K562 (cell line): ENCODE measurements around the gene KLHL35. TPM values are rescaled to one million over a fixed set of nuclear protein-coding genes. Genes with fewer than 3 reads are reported as not detected.

Experiments
- ATF1 ChIP-seq, 2 experiments: fragments of 450-650 bp in 1 of 2; IDR thresholded peaks; 2 replicates each; pipeline ENCODE4 v1.6.1; 2016; ENCODE audit warnings: missing compliant biosample characterization in 1 of 2, missing genetic modification characterization in 1 of 2
- CHD2 ChIP-seq: IDR thresholded peaks from 2 replicates; pipeline ENCODE4 v1.6.1; 2011; ENCODE audit warnings: low read depth, low read length
- CSDE1 ChIP-seq, 2 experiments: fragments of 450-650 bp; IDR thresholded peaks; 2 replicates each; pipeline ENCODE4 v1.6.1; 2016; ENCODE audit warnings: mild to moderate bottlenecking in 1 of 2
- ESRRB ChIP-seq: fragments of 250-450 bp; sonication (Bioruptor Pico); IDR thresholded peaks from 2 replicates; pipeline ENCODE4 v1.5.0; 2020; ENCODE audit warnings: mild to moderate bottlenecking, moderate library complexity, borderline replicate concordance
- HMG20A ChIP-seq: fragments of 450-650 bp; formaldehyde crosslinking; conservative IDR thresholded peaks from 2 replicates; pipeline ENCODE4 v1.4.0; 2020; ENCODE audit warnings: mild to moderate bottlenecking, mixed read lengths
- IRF2 ChIP-seq: sonication (generic); formaldehyde crosslinking; IDR thresholded peaks from 2 replicates; pipeline ENCODE4 v1.8.1; 2022; ENCODE audit warnings: mild to moderate bottlenecking, missing genetic modification reagents
- KAT8 ChIP-seq: fragments of 450-650 bp; IDR thresholded peaks from 2 replicates; pipeline ENCODE4 v1.6.1; 2016; ENCODE audit warnings: low read depth, mild to moderate bottlenecking
- KDM1A ChIP-seq, 2 experiments: fragments of 450-650 bp; IDR thresholded peaks; 2 replicates each; pipeline ENCODE4 v1.6.1; 2016; ENCODE audit warnings: mild to moderate bottlenecking in 2 of 2
- MCM3 ChIP-seq: fragments of 450-650 bp; IDR thresholded peaks from 2 replicates; pipeline ENCODE4 v1.6.1; 2016
- MTF1 ChIP-seq: fragments of 250-450 bp; sonication (Bioruptor Pico); IDR thresholded peaks from 2 replicates; pipeline ENCODE4 v1.9.0; 2021; ENCODE audit warnings: moderate library complexity, mild to moderate bottlenecking, inconsistent platforms, borderline replicate concordance
- MXI1 ChIP-seq: IDR thresholded peaks from 2 replicates; pipeline ENCODE4 v1.6.1; 2011; ENCODE audit warnings: low read depth, mild to moderate bottlenecking, improper control_type of control experiment, low read length
- PCBP2 ChIP-seq: fragments of 200-400 bp; formaldehyde crosslinking; IDR thresholded peaks from 2 replicates; pipeline ENCODE4 v1.6.1; 2018; ENCODE audit warnings: low read length, low read depth, mild to moderate bottlenecking, moderate library complexity; ENCODE audit not compliant: poor library complexity, severe bottlenecking
- PHB2 ChIP-seq: fragments of 450-650 bp; IDR thresholded peaks from 2 replicates; pipeline ENCODE4 v1.6.1; 2017; ENCODE audit warnings: low read depth
- PML ChIP-seq: IDR thresholded peaks from 2 replicates; pipeline ENCODE4 v1.6.1; 2012; ENCODE audit warnings: low read length, inconsistent platforms
- POLR2AphosphoS2 ChIP-seq: IDR thresholded peaks from 2 replicates; pipeline ENCODE4 v1.6.1; 2012; ENCODE audit warnings: low read length, improper control_type of control experiment
- POLR3A ChIP-seq: IDR thresholded peaks from 2 replicates; pipeline ENCODE4 v1.6.1; 2011; ENCODE audit warnings: borderline replicate concordance, mild to moderate bottlenecking, moderate library complexity; ENCODE audit not compliant: insufficient read length, insufficient read depth; ENCODE audit errors: extremely low read depth
- PTTG1 ChIP-seq: fragments of 450-650 bp; IDR thresholded peaks from 2 replicates; pipeline ENCODE4 v1.6.1; 2016; ENCODE audit warnings: low read depth, mild to moderate bottlenecking, missing genetic modification characterization, missing compliant biosample characterization
- PURB ChIP-seq: sonication (generic); formaldehyde crosslinking; IDR thresholded peaks from 2 replicates; pipeline ENCODE4 v1.9.0; 2021; ENCODE audit warnings: low read depth, mild to moderate bottlenecking, missing genetic modification reagents
- SAP30 ChIP-seq: fragments of 200-600 bp; sonication (generic); IDR thresholded peaks from 2 replicates; pipeline ENCODE4 v1.6.1; 2012; ENCODE audit warnings: borderline replicate concordance, low read depth, mild to moderate bottlenecking, moderate library complexity, low read length, control low read depth, inconsistent platforms; ENCODE audit not compliant: insufficient read depth, poor library complexity, severe bottlenecking
- SREBF2 ChIP-seq: sonication (generic); formaldehyde crosslinking; IDR thresholded peaks from 2 replicates; pipeline ENCODE4 v1.4.0; 2020; ENCODE audit warnings: mild to moderate bottlenecking, missing genetic modification reagents
- STAG1 ChIP-seq: sonication (generic); formaldehyde crosslinking; IDR thresholded peaks from 2 replicates; pipeline ENCODE4 v1.5.0; 2020; ENCODE audit warnings: missing genetic modification reagents, borderline replicate concordance
- TEAD4 ChIP-seq, 2 experiments: sonication (generic) in 1 of 2; formaldehyde crosslinking in 1 of 2; IDR thresholded peaks; 2 replicates each; pipeline versions ENCODE4 v1.6.1 to v1.8.0; 2012 to 2022; ENCODE audit warnings: borderline replicate concordance in 1 of 2, inconsistent platforms in 1 of 2, low read length in 1 of 2, mild to moderate bottlenecking in 1 of 2, missing genetic modification reagents in 1 of 2
- USF2 ChIP-seq: sonication (generic); formaldehyde crosslinking; IDR thresholded peaks from 2 replicates; pipeline ENCODE4 v1.5.0; 2020; ENCODE audit warnings: missing genetic modification reagents
- ZBTB7A ChIP-seq: IDR thresholded peaks from 2 replicates; pipeline ENCODE4 v1.6.1; 2011; ENCODE audit warnings: low read depth, mild to moderate bottlenecking, low read length, moderate library complexity, borderline replicate concordance; ENCODE audit not compliant: control insufficient read depth
- ZHX1 ChIP-seq: fragments of 150-350 bp; conservative IDR thresholded peaks from 2 replicates; pipeline ENCODE4 v1.6.1; 2014; ENCODE audit warnings: low read length
- ZNF140 ChIP-seq: fragments of 250-450 bp; sonication (Bioruptor Pico); IDR thresholded peaks from 2 replicates; pipeline ENCODE4 v1.8.0; 2021; ENCODE audit warnings: moderate library complexity, mild to moderate bottlenecking, inconsistent platforms
- ZNF217 ChIP-seq: sonication (generic); formaldehyde crosslinking; IDR thresholded peaks from 2 replicates; pipeline ENCODE4 v1.8.0; 2022; ENCODE audit warnings: mild to moderate bottlenecking, missing genetic modification reagents
- polyA plus RNA-seq, 8 experiments: library from polyadenylated mRNA; depleted of rRNA in 4 of 8; stranded (reverse) in 5 of 8; unstranded in 3 of 8; fragments of >200 nt; fragmentation: Nextera tagmentation in 2 of 8; fragmentation: Illumina TruSeq in 1 of 8; extraction: Ambion mirVana in 2 of 8; extraction: Trizol in 1 of 8; gene quantifications; 2 replicates each; pipeline versions ENCODE4 v1.2.1 to v1.2.3, GENCODE V29; 2011 to 2014; ENCODE audit warnings: inconsistent platforms in 1 of 8, missing spikeins in 1 of 8
- total RNA-seq, 7 experiments: library from RNA; depleted of rRNA in 6 of 7; stranded (reverse); fragments of >200 nt in 6 of 7; fragmentation: Illumina TruSeq in 2 of 7; extraction: Trizol in 2 of 7; gene quantifications; 2 replicates each; pipeline versions ENCODE4 v1.2.1 to v1.2.3, GENCODE V29; 2011 to 2021; ENCODE audit warnings: low replicate concordance in 1 of 7

Gene KLHL35
- total and polyA plus RNA-seq, 9 of the 15 experiments (the other 6 are each of a cell fraction or from before 2014, with no cell fraction given) = not detected

GRCh38 chr11:75406338-75406777, 26.6 kb downstream of the KLHL35 start (continued):
- TF ChIP-seq IRF2 (CRISPR knock-in tag) = no peak
- TF ChIP-seq ZNF140 (CRISPR knock-in tag) = no peak
- TF ChIP-seq ZNF217 (CRISPR knock-in tag) = no peak
- no peak for TF ChIP-seq MXI1
- peak; percentile 97 for TF ChIP-seq TEAD4 (IDR thresholded peaks at IDR 0.05; ENCODE audit: low read length)
- no peak for TF ChIP-seq TEAD4 (CRISPR knock-in tag; IDR thresholded peaks at IDR 0.05; ENCODE audit: borderline replicate concordance)
- no peak for TF ChIP-seq CHD2
- TF ChIP-seq MCM3 = no peak
- TF ChIP-seq ZBTB7A = no peak
- no peak for TF ChIP-seq POLR3A
- peak; percentile 86 for TF ChIP-seq POLR2AphosphoS2
- TF ChIP-seq MTF1 = no peak
- no peak for TF ChIP-seq USF2 (CRISPR knock-in tag)
- peak; percentile 66 for TF ChIP-seq PHB2
- peak; percentile 91 for TF ChIP-seq KDM1A (IDR thresholded peaks at IDR 0.05)
- TF ChIP-seq ESRRB (CRISPR knock-in tag) = no peak
- TF ChIP-seq STAG1 = no peak
- no peak; the same call in 1 of the 2 replicates for TF ChIP-seq HMG20A (CRISPR knock-in tag)
- no peak for TF ChIP-seq KAT8
- TF ChIP-seq PURB = no peak
- peak; percentile 95 for TF ChIP-seq PML
- TF ChIP-seq PTTG1 (tag) = no peak
- no peak for TF ChIP-seq ZHX1
- no peak for TF ChIP-seq SAP30
- TF ChIP-seq CSDE1 (IDR thresholded peaks at IDR 0.05) = no peak
- no peak for TF ChIP-seq PCBP2
- no peak for TF ChIP-seq ATF1 (CRISPR knock-in tag; IDR thresholded peaks at IDR 0.05)
- TF ChIP-seq ATF1 (tag; IDR thresholded peaks at IDR 0.05) = peak; percentile 29
- TF ChIP-seq SREBF2 (CRISPR knock-in tag) = no peak
